Transverse colon (tissue), 4 donors: ENCODE results near the gene ANKRD44. TPM values are rescaled to one million over a fixed set of nuclear protein-coding genes. Genes with fewer than 3 reads are reported as not detected.

Experiments used
- total RNA-seq, 4 donors: library from RNA; depleted of rRNA; stranded (reverse); fragments of >200 nt; gene quantifications; one replicate each; pipeline ENCODE4 v1.1.0, GENCODE V29; 2016

The ANKRD44 gene
- total RNA-seq, 4 donors from 2014 or later = 13.9 to 46.8 (median 27.5) TPM

Other genes with a start within 250 kb of the ANKRD44 start
- gene SF3B1, start 124.2 kb upstream of the ANKRD44 start, total RNA-seq = 100 to 1,000 TPM; 282 to 531 (median 394) TPM
- 10 to 100 TPM; 10.1 to 80.8 (median 30.7) TPM for gene COQ10B, start 142.8 kb upstream of the ANKRD44 start, total RNA-seq
- 100 to 1,000 TPM in 2 of 4 donors, 10 to 100 TPM in 2; 75.9 to 149 (median 108) TPM for gene HSPD1, start 189.1 kb upstream of the ANKRD44 start, total RNA-seq
- gene HSPE1, start 189.6 kb upstream of the ANKRD44 start, total RNA-seq = 100 to 1,000 TPM in 2 of 4 donors, 1 to 10 TPM in 2; 3.4 to 151 (median 56.4) TPM
- 10 to 100 TPM; 12.3 to 27.9 (median 25.3) TPM for gene MOB4, start 205.3 kb upstream of the ANKRD44 start, total RNA-seq